ENCODE results near the gene ENDOU.

DNA sequence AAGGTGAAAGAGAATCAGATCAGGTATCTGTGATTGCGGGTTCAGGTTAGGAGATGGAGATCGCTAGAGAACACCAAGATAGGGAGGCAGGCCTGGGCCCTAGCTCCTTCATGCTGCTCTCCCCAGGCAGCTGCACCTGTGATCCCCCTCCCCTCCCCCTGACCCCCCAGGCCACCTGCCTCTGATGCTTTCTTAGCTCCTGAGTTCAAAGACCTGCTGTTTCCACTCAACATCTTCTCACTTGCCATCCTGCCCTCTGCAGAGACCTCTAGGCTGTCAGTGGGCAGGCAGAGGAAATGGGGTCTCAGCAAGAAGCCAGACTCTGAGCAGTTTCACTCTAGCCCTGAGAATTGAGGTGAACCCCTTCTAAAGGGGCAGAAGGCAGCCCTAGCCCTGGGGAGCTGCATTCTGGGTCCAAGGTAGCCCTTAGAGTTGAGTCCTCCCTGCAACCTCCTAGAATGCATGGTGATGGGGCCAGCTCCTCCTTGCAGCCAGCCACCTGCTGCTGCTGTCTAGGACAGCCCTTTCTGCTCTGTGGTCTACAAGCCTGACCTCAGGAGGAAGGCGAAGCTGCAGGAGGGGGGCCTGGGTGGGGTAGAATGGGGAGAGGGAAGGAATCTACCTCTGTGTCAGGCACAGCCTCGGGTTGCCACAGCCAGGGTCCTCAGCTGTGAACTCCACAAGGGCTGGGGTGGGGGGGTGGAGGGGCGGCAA lies 41.4 kb upstream of the ENDOU start:
- TF ChIP-seq, protein P1, sequence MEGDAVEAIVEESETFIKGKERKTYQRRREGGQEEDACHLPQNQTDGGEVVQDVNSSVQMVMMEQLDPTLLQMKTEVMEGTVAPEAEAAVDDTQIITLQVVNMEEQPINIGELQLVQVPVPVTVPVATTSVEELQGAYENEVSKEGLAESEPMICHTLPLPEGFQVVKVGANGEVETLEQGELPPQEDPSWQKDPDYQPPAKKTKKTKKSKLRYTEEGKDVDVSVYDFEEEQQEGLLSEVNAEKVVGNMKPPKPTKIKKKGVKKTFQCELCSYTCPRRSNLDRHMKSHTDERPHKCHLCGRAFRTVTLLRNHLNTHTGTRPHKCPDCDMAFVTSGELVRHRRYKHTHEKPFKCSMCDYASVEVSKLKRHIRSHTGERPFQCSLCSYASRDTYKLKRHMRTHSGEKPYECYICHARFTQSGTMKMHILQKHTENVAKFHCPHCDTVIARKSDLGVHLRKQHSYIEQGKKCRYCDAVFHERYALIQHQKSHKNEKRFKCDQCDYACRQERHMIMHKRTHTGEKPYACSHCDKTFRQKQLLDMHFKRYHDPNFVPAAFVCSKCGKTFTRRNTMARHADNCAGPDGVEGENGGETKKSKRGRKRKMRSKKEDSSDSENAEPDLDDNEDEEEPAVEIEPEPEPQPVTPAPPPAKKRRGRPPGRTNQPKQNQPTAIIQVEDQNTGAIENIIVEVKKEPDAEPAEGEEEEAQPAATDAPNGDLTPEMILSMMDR (conservative IDR thresholded peaks at IDR 0.05) = no peak
- no peak for TF ChIP-seq EZH2 (IDR thresholded peaks at IDR 0.05; ENCODE audit: low read depth)

Measured in PC-9 (cell line).